HepG2 (cell line): ENCODE data around the gene TUG1. TPM values are rescaled to one million over a fixed set of nuclear protein-coding genes. Genes with fewer than 3 reads are reported as not detected.

Experiments
- ATAC-seq: fragments of 200-7000 bp; cut with Tn5 transposase; 3 replicates; pipeline ENCODE4 v1.9.1; 2020; ENCODE audit warnings: mild to moderate bottlenecking, moderate library complexity
- BruUV-seq: library from RNA; stranded (reverse); fragments of 400-500 nt; replicated peaks from 2 replicates; lab custom pipeline; 2021; lab: Mats Ljungman, UMichigan
- CTCF ChIA-PET: fragments of 300-600 bp; formaldehyde crosslinking; extraction: SDS; loops from one replicate; lab custom pipeline; 2021; ENCODE audit warnings: low total read pairs, inconsistent platforms, low intra/inter-chr PET ratio; lab: Yijun Ruan, JAX
- POLR2A ChIA-PET: fragments of 350-600 bp; sonication (Branson Sonifier 250); formaldehyde crosslinking; loops from one replicate; lab custom pipeline; 2020; ENCODE audit warnings: antibody characterized with exemption, inconsistent platforms; lab: Yijun Ruan, JAX
- DNase-seq: peaks from one replicate; pipeline ENCODE4 v3.0.0-alpha.2; 2015; ENCODE audit warnings: low spot score
- FAIRE-seq: peaks from 3 replicates; lab custom pipeline; 2011; peaks lifted over from hg19 to GRCh38; lab: Jason Lieb, UNC
- H2AFZ ChIP-seq: one replicate; pipeline ENCODE4 v1.6.1; 2011; ENCODE audit warnings: low read length, inconsistent platforms
- H3K27ac ChIP-seq: fragments of 300-600 bp; 3 replicates; pipeline ENCODE4 v1.8.0; 2011; ENCODE audit warnings: mixed run types, mild to moderate bottlenecking, mixed read lengths, low read length, inconsistent platforms; ENCODE audit not compliant: insufficient read depth; ENCODE audit errors: extremely low read length
- H3K27me3 ChIP-seq, 2 experiments: fragments of 200-600 bp in 1 of 2; 2 replicates in 1 of 2; 3 replicates in 1 of 2; pipeline versions ENCODE4 v1.6.0 to v1.8.0; 2011; ENCODE audit warnings: low read length in 2 of 2, mild to moderate bottlenecking in 2 of 2, moderate library complexity in 2 of 2, inconsistent platforms in 1 of 2; ENCODE audit not compliant: insufficient read depth in 2 of 2, control insufficient read depth in 1 of 2
- H3K36me3 ChIP-seq, 2 experiments: fragments of 200-600 bp in 1 of 2; replicated peaks in 1 of 2; 2 replicates in 1 of 2; 3 replicates in 1 of 2; pipeline versions ENCODE4 v1.5.1 to v1.8.0; 2011; ENCODE audit warnings: low read length in 2 of 2, inconsistent platforms in 1 of 2; ENCODE audit not compliant: insufficient read depth in 2 of 2, control insufficient read depth in 1 of 2
- H3K4me1 ChIP-seq: 2 replicates; pipeline ENCODE4 v1.5.1; 2012; ENCODE audit warnings: low read length, inconsistent platforms; ENCODE audit not compliant: insufficient read depth
- H3K4me2 ChIP-seq: 2 replicates; pipeline ENCODE4 v1.6.0; 2011; ENCODE audit warnings: low read depth, low read length, inconsistent platforms
- H3K4me3 ChIP-seq, 3 experiments: fragments of 200-600 bp in 1 of 3; sonication (generic), shearing (Covaris generic) in 1 of 3; replicated peaks in 1 of 3; 2 replicates each; pipeline ENCODE4 v1.5.1; 2011 to 2016; ENCODE audit warnings: low read length in 3 of 3, inconsistent platforms in 2 of 3, low read depth in 2 of 3, mild to moderate bottlenecking in 2 of 3, control low read depth in 1 of 3, mixed read lengths in 1 of 3; ENCODE audit not compliant: insufficient read depth in 1 of 3
- H3K79me2 ChIP-seq: one replicate; pipeline ENCODE4 v1.6.1; 2011; ENCODE audit warnings: low read length, inconsistent platforms; ENCODE audit not compliant: insufficient read depth
- H3K9ac ChIP-seq: 2 replicates; pipeline ENCODE4 v1.6.0; 2011; ENCODE audit warnings: mild to moderate bottlenecking, low read depth, low read length, inconsistent platforms; ENCODE audit not compliant: insufficient read depth
- H3K9me3 ChIP-seq: 2 replicates; pipeline ENCODE4 v1.5.1; 2012; ENCODE audit warnings: mild to moderate bottlenecking, low read length
- H4K20me1 ChIP-seq: 2 replicates; pipeline ENCODE4 v1.6.0; 2011; ENCODE audit warnings: inconsistent platforms, mild to moderate bottlenecking, low read length, moderate library complexity; ENCODE audit not compliant: insufficient read depth
- FOXO4 ChIP-seq: sonication (generic); formaldehyde crosslinking; conservative IDR thresholded peaks from 2 replicates; pipeline ENCODE4 v1.8.1; 2023; ENCODE audit warnings: missing genetic modification reagents
- NFYC ChIP-seq: IDR thresholded peaks from 2 replicates; pipeline ENCODE4 v1.6.1; 2016; ENCODE audit warnings: missing genetic modification reagents, missing compliant biosample characterization
- SOX5 ChIP-seq: IDR thresholded peaks from 2 replicates; pipeline ENCODE4 v1.6.1; 2016; ENCODE audit warnings: borderline replicate concordance
- ZNF615 ChIP-seq: sonication (generic); formaldehyde crosslinking; IDR thresholded peaks from 2 replicates; pipeline ENCODE4 v1.5.0; 2020; ENCODE audit warnings: mild to moderate bottlenecking, missing genetic modification reagents, borderline replicate concordance
- in situ Hi-C: cut with HindIII; loops from 2 replicates; pipeline ENCODE4 v1.10.0; 2017; ENCODE audit warnings: low pct_unique_long_range_greater_than_20kb; ENCODE audit not compliant: extremely low pct_ligation_motif_present
- intact Hi-C: fragments of 100-400 bp; cut with micrococcal nuclease; formaldehyde crosslinking; loops from one replicate; pipeline ENCODE4 v1.10.0; 2022; ENCODE audit not compliant: unreplicated experiment
- polyA plus RNA-seq, 8 experiments: library from polyadenylated mRNA; depleted of rRNA in 3 of 8; stranded (reverse) in 7 of 8; unstranded in 1 of 8; fragments of >200 nt; fragmentation: Illumina TruSeq in 4 of 8; extraction: Trizol in 4 of 8; gene quantifications; 2 replicates each; pipeline versions ENCODE4 v1.2.1 to v1.2.3, GENCODE V29; 2011 to 2016; ENCODE audit warnings: low read depth in 4 of 8, missing spikeins in 1 of 8, mixed read lengths in 1 of 8; ENCODE audit not compliant: insufficient read depth in 1 of 8
- total RNA-seq, 5 experiments: library from RNA; depleted of rRNA; stranded (reverse); fragments of >200 nt; fragmentation: Illumina TruSeq; extraction: Trizol; gene quantifications; 2 replicates each; pipeline ENCODE4 v1.2.3, GENCODE V29; 2016; ENCODE audit warnings: low read depth in 1 of 5

The TUG1 gene
- total and polyA plus RNA-seq, 2 of the 13 experiments (the other 11 are each of a cell fraction or from before 2014, with no cell fraction given), result 35.2 to 122 TPM

- TF ChIP-seq SOX5 (CRISPR knock-in tag) (peak; percentile 72), NFYC (CRISPR knock-in tag) (no peak)
Observed at GRCh38 chr22:31001124-31001770, 32.2 kb downstream of the TUG1 start (continued).

- Histone ChIP-seq H3K27me3 (no peaks in the 10 kb centered on the region), H2AFZ (no peak overlapping the region), H3K9me3 (no peaks in the 10 kb centered on the region), H3K4me2 (no peak overlapping the region), H3K4me3 (no peak overlapping the region), H3K27ac (no peak overlapping the region), H3K79me2 (no peaks in the 10 kb centered on the region), H3K36me3 (no peaks in the 10 kb centered on the region), H3K4me1 (peaks cover 11% of the 10 kb centered on the region)
- in situ Hi-C loops, result no loop called here
- FAIRE-seq, result no peak
- ChIA-PET CTCF (no interaction called here), POLR2A (no interaction called here)
- TF ChIP-seq FOXO4 (CRISPR knock-in tag) (no peak), ZNF615 (CRISPR knock-in tag) (peak; percentile 86; the same call in 1 of the 2 replicates)
- TF ChIP-seq, all 625 proteins: peak for 1
- no peak overlapping the region for H3K9ac ChIP-seq
- H4K20me1 ChIP-seq, result no peaks in the 10 kb centered on the region
- intact Hi-C loops, result no loop called here
- ATAC-seq (no peak), DNase-seq (no peak)
- BruUV-seq, result no TSS peak
Observed at GRCh38 chr22:31005535-31005934, 36.5 kb downstream of the TUG1 start.
